ENCODE results near the gene SERAC1.
"Not testable (repeated sequence)": the region's sequence is repeated elsewhere in the genome, so short reads cannot be mapped to it uniquely, and the experiment has no call there.

Gene SERAC1

GRCh38 chr6:158158748-158159147, 9.3 kb downstream of the SERAC1 start:
- in situ Hi-C loops (cut with HindIII; ENCODE audit: low sequenced_read_pairs) = no loop called here
- H3K4me3 ChIP-seq (ENCODE audit: low read depth, low read length) = no peak overlapping the region

GRCh38 chr6:158158123-158158522, 9.9 kb downstream of the SERAC1 start:
- DNase-seq (ENCODE audit: low read depth) = no peak
- in situ Hi-C loops (cut with HindIII; ENCODE audit: low sequenced_read_pairs) = no loop called here
- no peak overlapping the region for H3K4me3 ChIP-seq (ENCODE audit: low read depth, low read length)
- no peak for TF ChIP-seq CTCF (IDR thresholded peaks at IDR 0.05; ENCODE audit: low read depth, low read length, missing control alignments)

More at GRCh38 chr6:158158748-158159147, 9.3 kb downstream of the SERAC1 start:
- DNase-seq (ENCODE audit: low read depth) = no peak
- no peak for TF ChIP-seq CTCF (IDR thresholded peaks at IDR 0.05; ENCODE audit: low read depth, low read length, missing control alignments)

- no peak for DNase-seq (ENCODE audit: low read depth)
- H3K4me3 ChIP-seq (ENCODE audit: low read depth, low read length) = no peak overlapping the region
- no peak for TF ChIP-seq CTCF (IDR thresholded peaks at IDR 0.05; ENCODE audit: low read depth, low read length, missing control alignments)
- in situ Hi-C loops (cut with HindIII; ENCODE audit: low sequenced_read_pairs) = no loop called here
These were observed 10.8 kb downstream of the SERAC1 start for GRCh38 chr6:158157064-158157764.

GRCh38 chr6:158154816-158155215, 13.2 kb downstream of the SERAC1 start:
- no peak for DNase-seq (ENCODE audit: low read depth)
- TF ChIP-seq CTCF (IDR thresholded peaks at IDR 0.05; ENCODE audit: low read depth, low read length, missing control alignments) = no peak
- H3K4me3 ChIP-seq (ENCODE audit: low read depth, low read length) = no peak overlapping the region
- in situ Hi-C loops (cut with HindIII; ENCODE audit: low sequenced_read_pairs) = no loop called here

GRCh38 chr6:158153576-158153975, 14.5 kb downstream of the SERAC1 start:
- H3K4me3 ChIP-seq (ENCODE audit: low read depth, low read length) = no peak overlapping the region
- no peak for TF ChIP-seq CTCF (IDR thresholded peaks at IDR 0.05; ENCODE audit: low read depth, low read length, missing control alignments)
- DNase-seq (ENCODE audit: low read depth) = no peak
- in situ Hi-C loops (cut with HindIII; ENCODE audit: low sequenced_read_pairs) = no loop called here

- no peak for TF ChIP-seq CTCF (IDR thresholded peaks at IDR 0.05; ENCODE audit: low read depth, low read length, missing control alignments)
- no peak overlapping the region for H3K4me3 ChIP-seq (ENCODE audit: low read depth, low read length)
- no peak for DNase-seq (ENCODE audit: low read depth)
- in situ Hi-C loops (cut with HindIII; ENCODE audit: low sequenced_read_pairs) = no loop called here
These were observed 15.4 kb downstream of the SERAC1 start for GRCh38 chr6:158152659-158153058.

GRCh38 chr6:158152025-158152424, 16.0 kb downstream of the SERAC1 start:
- DNase-seq (ENCODE audit: low read depth); H3K4me3 ChIP-seq (ENCODE audit: low read depth, low read length); in situ Hi-C loops (cut with HindIII; ENCODE audit: low sequenced_read_pairs): not testable (repeated sequence)

All from astrocyte of the cerebellum (primary cell).